GM18873 (cell line): ENCODE results near the gene PLEKHD1.
"Not testable (repeated sequence)": the region's sequence is repeated elsewhere in the genome, so short reads cannot be mapped to it uniquely, and the experiment has no call there.

ENCODE experiments used
- ATAC-seq: cut with Tn5 transposase; IDR thresholded peaks from one replicate; pipeline ENCODE4 v1.9.1; 2021; ENCODE audit warnings: mild to moderate bottlenecking, moderate library complexity, moderate number of reproducible peaks; ENCODE audit not compliant: unreplicated experiment, low FRiP score

Gene PLEKHD1

DNA sequence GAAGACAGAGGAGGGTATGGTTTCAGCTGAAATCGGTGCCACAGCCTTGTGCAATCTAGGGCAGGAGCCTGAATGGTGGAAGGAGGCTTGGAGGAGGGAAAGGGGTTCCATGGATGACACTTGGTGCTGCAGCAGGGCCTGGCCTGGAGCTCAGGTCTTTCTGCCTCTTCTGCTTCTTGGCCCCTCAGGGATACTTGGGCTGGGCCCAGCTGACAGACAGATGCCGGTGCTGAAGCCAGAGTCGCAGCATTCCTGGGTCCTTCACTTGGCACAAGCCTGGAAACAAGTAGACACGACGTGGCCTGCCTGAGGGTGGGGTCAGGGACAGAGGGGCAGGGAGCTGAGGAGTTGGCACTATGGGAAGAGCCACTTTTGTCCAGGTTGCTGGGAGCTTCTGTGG lies 4.4 kb upstream of the PLEKHD1 start:
- ATAC-seq = no peak

GRCh38 chr14:69481815-69482568 lies 2.5 kb upstream of the PLEKHD1 start:
- peak; percentile 68 for ATAC-seq

DNA sequence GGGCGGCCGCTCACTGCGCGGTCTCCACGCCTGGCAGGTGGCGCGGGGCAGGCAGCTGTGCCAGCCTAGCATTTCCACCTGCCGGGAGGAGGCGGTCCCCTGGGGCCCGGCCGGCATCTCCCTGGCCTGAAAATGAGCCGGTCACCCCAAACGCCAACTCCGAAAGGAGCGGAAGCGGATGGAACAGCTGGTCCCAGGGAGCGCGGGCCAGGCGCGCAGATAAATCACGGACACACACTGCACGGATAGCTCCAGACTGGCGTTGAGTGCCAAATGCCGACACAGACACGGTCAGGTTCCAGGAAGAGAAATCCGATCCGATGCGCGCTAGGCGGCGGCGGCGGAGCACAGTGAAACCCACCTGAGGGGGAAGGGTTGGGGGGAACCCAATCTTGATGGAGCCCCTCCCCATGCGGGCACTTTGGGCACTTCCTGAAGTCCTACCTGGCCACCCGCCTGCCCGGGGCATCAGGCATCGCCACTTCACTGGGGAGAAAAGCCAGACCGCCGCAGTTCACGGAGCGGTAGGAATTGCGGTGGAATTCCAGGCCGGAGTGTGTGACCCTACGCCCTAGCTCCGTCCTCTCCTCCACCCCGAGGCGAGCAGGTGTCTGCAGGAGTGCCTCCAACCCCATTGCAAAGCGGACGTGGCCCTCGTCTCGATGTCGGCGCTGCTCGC lies 624 bp upstream of the PLEKHD1 start:
- no peak for ATAC-seq

GRCh38 chr14:69485315-69485660 lies 760 bp downstream of the PLEKHD1 start:
- no peak for ATAC-seq

DNA sequence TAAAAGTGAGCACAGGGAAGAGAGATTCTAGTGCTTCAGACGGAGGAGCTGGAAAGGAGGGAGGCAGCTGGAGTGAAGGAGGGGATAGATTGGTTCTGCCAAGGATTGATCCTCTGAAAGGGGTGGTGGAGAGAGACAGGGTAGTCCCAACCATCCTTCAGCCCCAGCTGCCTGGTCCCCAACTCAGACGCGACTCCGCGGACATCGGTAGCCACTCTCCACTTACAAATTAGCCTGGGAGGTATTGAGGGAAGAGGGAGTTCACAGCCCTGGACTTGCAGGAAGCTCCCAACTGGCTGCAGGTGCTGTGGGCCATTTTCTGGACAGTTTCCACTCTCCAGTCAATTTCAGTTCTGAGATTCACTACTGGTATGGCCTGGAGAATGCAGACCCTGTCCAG lies 1.2 kb downstream of the PLEKHD1 start:
- no peak for ATAC-seq

- no peak for ATAC-seq
These were observed 2.7 kb downstream of the PLEKHD1 start for GRCh38 chr14:69487226-69487625.

- ATAC-seq = no peak
These were observed 3.2 kb downstream of the PLEKHD1 start for GRCh38 chr14:69487771-69488170.

- ATAC-seq = no peak
These were observed 5.0 kb downstream of the PLEKHD1 start for GRCh38 chr14:69489495-69489894.

DNA sequence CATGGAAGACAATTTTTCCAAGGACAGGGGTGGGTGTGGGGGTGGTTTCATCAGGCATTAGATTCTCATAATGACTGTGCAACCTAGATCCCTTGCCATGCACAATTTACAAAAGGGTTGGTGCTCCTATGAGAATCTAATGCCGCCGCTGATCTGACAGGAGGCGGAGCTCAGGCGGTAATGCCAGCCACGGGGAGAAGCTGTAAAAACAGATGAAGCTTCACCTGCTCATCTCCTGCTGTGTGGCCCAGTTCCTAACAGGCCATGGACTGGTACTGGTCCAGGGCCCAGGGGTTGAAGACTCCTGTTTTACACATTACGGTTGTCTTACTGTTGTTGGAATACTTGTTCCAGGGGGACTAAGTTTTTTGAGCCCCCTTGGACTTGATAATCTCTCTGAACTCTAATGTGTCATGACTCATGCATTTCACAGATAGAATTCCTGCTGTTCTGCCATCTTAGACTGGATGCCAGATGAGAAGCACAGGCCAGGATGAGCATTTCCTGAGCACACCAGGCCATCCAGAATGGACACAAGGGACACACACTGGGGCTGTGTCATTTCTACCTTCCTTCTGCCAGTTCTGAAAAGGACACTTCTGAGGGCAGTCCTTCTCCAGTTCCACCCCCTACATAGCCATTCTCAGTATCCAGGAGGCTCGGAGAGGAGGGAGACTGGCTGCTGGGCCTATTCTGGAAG lies 5.8 kb downstream of the PLEKHD1 start:
- no peak for ATAC-seq

- no peak for ATAC-seq
These were observed 6.7 kb downstream of the PLEKHD1 start for GRCh38 chr14:69491193-69491592.

DNA sequence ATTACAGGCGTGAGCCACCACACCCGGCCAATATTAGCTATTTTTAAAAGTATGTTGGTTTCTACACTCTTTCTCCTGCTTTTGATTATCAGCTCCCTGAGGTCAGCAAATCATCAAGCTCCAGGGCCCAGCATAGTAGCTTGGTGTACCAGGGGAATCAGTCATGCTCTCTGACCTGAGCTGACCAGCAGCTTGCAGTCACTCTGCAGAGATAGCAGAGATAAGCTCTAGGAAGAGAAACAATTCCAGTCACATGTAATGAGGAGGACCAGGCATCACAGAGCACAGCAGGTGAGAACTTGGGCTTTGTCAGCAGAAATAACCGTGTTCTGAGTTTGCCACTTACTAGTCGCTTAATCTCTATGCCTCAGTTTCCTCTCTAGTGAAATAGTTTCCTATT lies 8.5 kb downstream of the PLEKHD1 start:
- ATAC-seq = no peak

DNA sequence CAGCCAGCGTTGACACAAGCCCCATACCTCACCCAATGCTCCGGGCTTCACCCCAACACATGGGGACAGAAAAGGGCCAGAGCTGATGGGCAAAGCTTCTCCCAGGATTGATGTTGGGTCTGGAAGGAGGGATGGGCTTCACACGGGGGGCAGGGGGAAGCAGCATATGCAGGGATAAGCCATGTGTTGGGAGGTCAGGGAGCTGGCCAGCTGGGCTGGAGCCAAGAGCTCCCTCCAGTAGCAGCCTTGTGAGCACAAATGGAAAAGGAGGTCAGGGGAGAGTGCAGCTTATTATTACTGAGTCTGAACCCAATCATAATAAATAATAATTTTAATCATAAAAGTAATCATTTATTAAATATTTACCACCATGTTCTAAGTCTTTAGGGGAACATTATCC lies 9.3 kb downstream of the PLEKHD1 start:
- ATAC-seq = no peak

DNA sequence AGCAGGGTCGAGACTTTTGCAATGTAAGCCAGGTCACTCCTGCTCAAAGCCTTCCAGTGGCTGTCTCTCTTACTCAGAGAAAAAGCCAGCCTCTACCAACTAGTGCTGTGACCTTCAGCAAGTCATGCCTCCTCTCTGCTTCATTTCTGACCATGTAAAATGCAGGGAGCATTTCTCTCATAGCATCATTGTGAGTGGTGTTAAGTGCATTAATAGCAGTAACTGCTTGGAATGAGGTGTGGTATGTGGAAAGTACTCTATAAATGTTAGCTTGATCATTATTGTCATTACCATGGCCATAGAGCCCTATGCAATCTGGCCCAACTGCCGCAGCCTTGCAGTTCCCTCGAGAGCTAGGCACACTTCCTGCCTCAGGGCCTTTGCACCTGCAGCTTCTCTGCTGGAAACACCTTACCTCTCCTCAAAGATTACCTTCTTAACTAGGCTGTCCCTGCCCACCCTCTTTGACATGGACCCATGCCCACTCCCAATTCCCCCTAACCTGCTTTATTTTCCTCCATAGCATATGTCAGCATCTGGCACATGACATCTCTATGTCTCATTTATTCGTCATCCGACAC lies 10.9 kb downstream of the PLEKHD1 start:
- ATAC-seq = no peak

- ATAC-seq = not testable (repeated sequence)
These were observed 13.3 kb downstream of the PLEKHD1 start for GRCh38 chr14:69497866-69498265.

DNA sequence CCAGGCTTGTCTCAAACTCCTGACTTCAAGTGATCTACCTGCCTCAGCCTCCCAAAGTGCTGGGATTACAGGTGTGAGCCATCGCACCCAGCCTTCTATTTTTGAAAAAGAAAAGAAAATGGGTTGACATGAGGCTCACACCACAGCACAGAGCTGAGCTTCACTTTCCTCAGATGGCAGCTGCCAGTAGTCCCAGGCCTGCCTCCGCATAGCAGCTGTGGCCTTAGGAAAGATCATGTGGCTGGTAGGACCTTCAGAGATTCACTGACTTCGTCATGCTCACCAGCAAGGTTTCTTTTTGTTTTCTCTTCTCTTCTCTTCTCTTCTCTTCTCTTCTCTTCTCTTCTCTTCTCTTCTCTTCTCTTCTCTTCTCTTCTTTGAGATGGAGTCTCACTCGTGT lies 13.8 kb downstream of the PLEKHD1 start:
- ATAC-seq = not testable (repeated sequence)

GRCh38 chr14:69499436-69499835 lies 14.9 kb downstream of the PLEKHD1 start:
- no peak for ATAC-seq

- ATAC-seq = no peak
These were observed 15.6 kb downstream of the PLEKHD1 start for GRCh38 chr14:69500096-69500495.

DNA sequence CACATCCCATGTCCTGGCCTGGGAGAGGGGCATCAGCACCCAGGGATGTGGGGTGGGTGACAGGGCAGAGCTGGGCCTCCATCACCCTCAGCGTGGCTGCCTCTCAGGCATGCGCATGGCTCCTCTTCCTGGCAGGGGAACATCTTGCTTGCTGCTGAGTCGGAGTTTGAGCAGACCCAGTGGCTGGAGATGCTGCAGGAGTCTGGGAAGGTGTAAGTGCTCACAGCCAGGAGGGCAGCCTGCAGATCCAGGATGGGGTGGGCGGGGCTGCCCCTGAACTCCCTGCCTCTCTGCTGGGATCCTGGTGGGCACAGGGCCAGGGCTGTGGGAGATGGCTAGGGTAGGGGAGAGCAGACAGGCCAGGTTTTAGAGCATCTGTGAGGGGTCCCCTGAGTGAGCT lies 16.2 kb downstream of the PLEKHD1 start:
- no peak for ATAC-seq

- no peak for ATAC-seq
These were observed 16.9 kb downstream of the PLEKHD1 start for GRCh38 chr14:69501423-69501838.

- ATAC-seq = no peak
These were observed 20.2 kb downstream of the PLEKHD1 start for GRCh38 chr14:69504775-69505174.
